ENCODE measurements around the gene RFC4. TPM values are rescaled to one million over a fixed set of nuclear protein-coding genes. Genes with fewer than 3 reads are reported as not detected.
"Not testable (repeated sequence)": the region's sequence is repeated elsewhere in the genome, so short reads cannot be mapped to it uniquely, and the experiment has no call there.

The RFC4 gene, protein sequence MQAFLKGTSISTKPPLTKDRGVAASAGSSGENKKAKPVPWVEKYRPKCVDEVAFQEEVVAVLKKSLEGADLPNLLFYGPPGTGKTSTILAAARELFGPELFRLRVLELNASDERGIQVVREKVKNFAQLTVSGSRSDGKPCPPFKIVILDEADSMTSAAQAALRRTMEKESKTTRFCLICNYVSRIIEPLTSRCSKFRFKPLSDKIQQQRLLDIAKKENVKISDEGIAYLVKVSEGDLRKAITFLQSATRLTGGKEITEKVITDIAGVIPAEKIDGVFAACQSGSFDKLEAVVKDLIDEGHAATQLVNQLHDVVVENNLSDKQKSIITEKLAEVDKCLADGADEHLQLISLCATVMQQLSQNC
- total RNA-seq: 100 to 1,000 TPM in 1 of 2 experiments, 10 to 100 TPM in 1; 98.9 to 106 TPM

GRCh38 chr3:186806089-186807055, at the start of gene RFC4:
Gene RFC4 (minus strand): TSS chr3:186806482. CDS start chr3:186804713, 1,769 bp downstream.
- H3K27me3 Mint-ChIP-seq (ENCODE audit: low read depth): no peaks in the 10 kb centered on the region
- POLR2A ChIA-PET: interaction anchor here (0.6 to 7.6 kb wide), 11 partner anchors 12 to 868 kb away, joined by 3 to 123 read pairs (median 5); partner anchors contain the start of genes DNAJB11, EIF4A2 and TRA2B
- peaks cover 47% of the 10 kb centered on the region for H3K4me1 Mint-ChIP-seq (ENCODE audit: low read depth)
- H3K9me3 Mint-ChIP-seq (ENCODE audit: insufficient read depth): no peaks in the 10 kb centered on the region
- ATAC-seq (peak; percentile 79), DNase-seq (peak; percentile 90)
- peak within 1 kb of the TSS; percentile 96 for H3K4me3 Mint-ChIP-seq
- peaks cover 26% of the 10 kb centered on the region for H3K36me3 Mint-ChIP-seq (ENCODE audit: low read depth)
- peak within 1 kb of the TSS; percentile 96 for H3K27ac Mint-ChIP-seq
- CTCF ChIA-PET: interaction anchor here (0.7 to 5.3 kb wide), 8 partner anchors 15 to 307 kb away, joined by 3 to 43 read pairs (median 4); no protein-coding TSS in a partner anchor

DNA sequence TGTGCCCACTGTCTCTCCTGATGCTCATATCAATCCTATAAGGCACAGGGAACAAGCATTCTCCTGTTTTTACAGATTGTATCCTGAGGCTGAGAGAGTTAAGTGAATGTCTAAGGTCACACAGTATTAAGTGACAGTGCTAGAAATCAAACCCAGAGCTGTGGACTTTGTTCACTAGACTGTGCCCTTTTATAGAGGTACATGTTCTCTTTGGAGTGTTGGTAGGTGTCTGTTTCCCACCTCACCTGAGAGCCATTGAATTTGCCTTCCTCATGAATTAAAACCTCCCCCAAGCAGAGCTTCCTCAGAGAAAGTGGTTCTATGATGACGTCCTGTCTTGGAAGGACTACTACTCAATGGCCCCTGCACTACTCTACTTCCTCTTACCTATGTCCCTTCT, 48.7 kb upstream of the RFC4 start:
- CTCF ChIA-PET: no interaction called here
- no peak for ATAC-seq
- POLR2A ChIA-PET: no interaction called here

DNA sequence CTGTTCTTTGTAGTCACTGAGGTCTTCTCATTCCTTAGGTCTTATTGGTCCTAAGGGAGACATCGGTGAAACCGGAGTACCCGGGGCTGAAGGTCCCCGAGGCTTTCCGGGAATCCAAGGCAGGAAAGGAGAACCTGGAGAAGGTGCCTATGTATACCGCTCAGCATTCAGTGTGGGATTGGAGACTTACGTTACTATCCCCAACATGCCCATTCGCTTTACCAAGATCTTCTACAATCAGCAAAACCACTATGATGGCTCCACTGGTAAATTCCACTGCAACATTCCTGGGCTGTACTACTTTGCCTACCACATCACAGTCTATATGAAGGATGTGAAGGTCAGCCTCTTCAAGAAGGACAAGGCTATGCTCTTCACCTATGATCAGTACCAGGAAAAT, 47.9 kb upstream of the RFC4 start:
- POLR2A ChIA-PET: no interaction called here
- H3K27ac Mint-ChIP-seq: no peak overlapping the region
- CTCF ChIA-PET: no interaction called here
- DNase-seq: no peak
- H3K4me1 Mint-ChIP-seq (ENCODE audit: low read depth): peaks cover 12% of the 10 kb centered on the region
- peaks cover under 1% of the 10 kb centered on the region for H3K9me3 Mint-ChIP-seq (ENCODE audit: insufficient read depth)
- H3K4me3 Mint-ChIP-seq: no peak overlapping the region
- H3K27me3 Mint-ChIP-seq (ENCODE audit: low read depth): no peaks in the 10 kb centered on the region
- peaks cover 2% of the 10 kb centered on the region for H3K36me3 Mint-ChIP-seq (ENCODE audit: low read depth)
- ATAC-seq: no peak

More for the DNA sequence above, 48.7 kb upstream of the RFC4 start:
- Mint-ChIP-seq H3K4me1 (ENCODE audit: low read depth) (peaks cover 8% of the 10 kb centered on the region), H3K36me3 (ENCODE audit: low read depth) (peaks cover 7% of the 10 kb centered on the region), H3K27me3 (ENCODE audit: low read depth) (no peaks in the 10 kb centered on the region), H3K9me3 (ENCODE audit: insufficient read depth) (peaks cover 8% of the 10 kb centered on the region), H3K27ac (no peak overlapping the region), H3K4me3 (no peak overlapping the region)
- DNase-seq: no peak

GRCh38 chr3:186852994-186853393, 46.7 kb upstream of the RFC4 start:
- H3K27ac Mint-ChIP-seq: no peak overlapping the region

DNA sequence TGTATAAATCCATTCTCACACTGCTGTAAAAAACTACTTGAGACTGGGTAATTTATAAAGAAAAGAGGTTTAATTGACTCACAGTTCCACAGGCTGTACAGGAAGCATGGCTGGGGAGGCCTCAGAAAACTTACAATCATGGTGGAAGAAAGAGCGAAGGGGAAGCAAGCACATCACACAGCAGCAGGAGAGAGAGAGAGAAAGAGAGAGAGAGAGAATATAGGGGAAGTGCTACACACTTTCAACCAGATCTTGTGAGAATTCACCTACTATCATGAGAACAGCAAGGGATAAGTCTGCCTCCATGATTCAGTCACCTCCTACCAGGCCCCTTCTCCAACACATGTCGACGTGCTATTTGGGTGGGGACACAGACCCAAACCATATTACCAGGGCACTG, 45.6 kb upstream of the RFC4 start:
- not testable (repeated sequence) for ATAC-seq; H3K36me3 Mint-ChIP-seq (ENCODE audit: low read depth)
- POLR2A ChIA-PET: interaction anchor here (1.1 to 1.2 kb wide), 2 partner anchors 80 to 313 kb away, joined by 3 to 6 read pairs; no protein-coding TSS in a partner anchor

More at GRCh38 chr3:186852994-186853393, 46.7 kb upstream of the RFC4 start:
- POLR2A ChIA-PET: no interaction called here
- DNase-seq: no peak
- no peak overlapping the region for H3K4me3 Mint-ChIP-seq
- no peaks in the 10 kb centered on the region for H3K36me3 Mint-ChIP-seq (ENCODE audit: low read depth)
- CTCF ChIA-PET: interaction anchor here (0.7 to 1.1 kb wide), 2 partner anchors 30 to 78 kb away, joined by 3 read pairs; partner anchors contain the start of gene ST6GAL1
- H3K27me3 Mint-ChIP-seq (ENCODE audit: low read depth): no peaks in the 10 kb centered on the region
- no peaks in the 10 kb centered on the region for H3K9me3 Mint-ChIP-seq (ENCODE audit: insufficient read depth)
- H3K4me1 Mint-ChIP-seq (ENCODE audit: low read depth): peaks cover 12% of the 10 kb centered on the region
- ATAC-seq: no peak

DNA sequence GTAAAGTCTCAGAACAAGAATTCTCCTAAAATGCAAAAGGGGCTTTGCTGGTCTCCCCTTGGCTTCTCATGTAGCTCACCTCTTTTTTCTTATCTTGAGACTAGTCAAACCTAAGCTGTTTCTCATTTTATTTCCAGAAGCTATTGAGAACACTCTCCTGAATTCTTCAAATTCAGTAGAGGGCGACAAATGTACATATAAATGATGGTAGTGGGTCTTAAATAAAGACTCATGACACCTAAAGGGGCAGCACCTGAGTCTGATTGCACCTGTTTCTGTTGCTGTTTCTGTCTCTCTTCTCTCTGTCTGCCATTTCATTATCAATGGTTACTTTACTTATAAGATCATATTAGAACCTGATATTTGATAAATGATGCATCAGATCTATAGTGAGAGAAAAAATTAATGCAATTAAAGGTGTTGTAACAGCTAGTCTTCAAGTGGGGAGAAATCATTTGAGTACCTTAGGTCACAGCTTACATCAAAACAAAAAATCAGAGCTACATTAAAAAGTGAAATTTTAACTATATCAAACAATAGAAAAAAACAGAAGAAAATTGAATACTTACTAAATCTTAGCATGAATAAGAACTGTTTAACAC, 43.2 kb upstream of the RFC4 start:
- H3K4me3 Mint-ChIP-seq: no peak overlapping the region
- H3K27me3 Mint-ChIP-seq (ENCODE audit: low read depth): peaks cover 14% of the 10 kb centered on the region
- ChIA-PET POLR2A (interaction anchor here (0.6 to 1.6 kb wide), 6 partner anchors 23 to 264 kb away, joined by 3 to 9 read pairs (median 4); no protein-coding TSS in a partner anchor), CTCF (interaction anchor here (0.6 to 4.3 kb wide), 71 partner anchors 10 to 906 kb away, joined by 3 to 78 read pairs (median 4); partner anchors contain the start of genes RPL39L and ST6GAL1)
- no peak overlapping the region for H3K27ac Mint-ChIP-seq
- DNase-seq (no peak), ATAC-seq (peak; percentile 75)
- H3K9me3 Mint-ChIP-seq (ENCODE audit: insufficient read depth): no peaks in the 10 kb centered on the region
- H3K4me1 Mint-ChIP-seq (ENCODE audit: low read depth): peaks cover 10% of the 10 kb centered on the region
- H3K36me3 Mint-ChIP-seq (ENCODE audit: low read depth): no peaks in the 10 kb centered on the region

More for the DNA sequence above, 45.6 kb upstream of the RFC4 start:
- not testable (repeated sequence) for H3K27me3 Mint-ChIP-seq (ENCODE audit: low read depth); DNase-seq; H3K27ac Mint-ChIP-seq; H3K9me3 Mint-ChIP-seq (ENCODE audit: insufficient read depth); H3K4me1 Mint-ChIP-seq (ENCODE audit: low read depth); H3K4me3 Mint-ChIP-seq
- CTCF ChIA-PET: interaction anchor here (4.3 kb wide), 1 partner anchor 80 kb away, joined by 78 read pairs; the partner anchor contains the start of gene ST6GAL1

DNA sequence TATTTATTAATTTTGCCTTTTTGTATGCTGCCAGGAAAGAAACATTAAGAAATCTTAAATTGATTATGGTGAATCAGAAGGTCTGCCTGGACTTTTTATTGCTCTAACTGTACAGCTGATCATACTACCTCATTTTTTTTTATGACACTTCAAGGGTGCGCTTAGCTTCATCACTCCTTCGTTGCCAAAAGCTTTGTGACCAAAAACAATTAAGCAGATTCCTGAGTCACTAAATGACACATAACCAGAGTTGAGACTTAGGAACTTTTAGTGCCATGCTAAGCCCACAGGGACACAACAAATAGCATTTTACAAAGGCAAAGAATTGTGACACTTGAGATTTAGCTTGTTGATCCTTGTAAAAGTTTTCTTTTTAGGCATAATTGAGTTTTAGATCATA, 41.2 kb upstream of the RFC4 start:
- no peak overlapping the region for H3K27ac Mint-ChIP-seq
- ATAC-seq (no peak), DNase-seq (no peak)
- POLR2A ChIA-PET: no interaction called here
- H3K36me3 Mint-ChIP-seq (ENCODE audit: low read depth): no peaks in the 10 kb centered on the region
- no peak overlapping the region for H3K4me3 Mint-ChIP-seq
- CTCF ChIA-PET: interaction anchor here (0.7 to 3.1 kb wide), 5 partner anchors 69 to 318 kb away, joined by 3 to 35 read pairs (median 5); partner anchors contain the start of gene RPL39L
- peaks cover 10% of the 10 kb centered on the region for H3K4me1 Mint-ChIP-seq (ENCODE audit: low read depth)
- H3K27me3 Mint-ChIP-seq (ENCODE audit: low read depth): peaks cover 16% of the 10 kb centered on the region
- H3K9me3 Mint-ChIP-seq (ENCODE audit: insufficient read depth): no peaks in the 10 kb centered on the region

DNA sequence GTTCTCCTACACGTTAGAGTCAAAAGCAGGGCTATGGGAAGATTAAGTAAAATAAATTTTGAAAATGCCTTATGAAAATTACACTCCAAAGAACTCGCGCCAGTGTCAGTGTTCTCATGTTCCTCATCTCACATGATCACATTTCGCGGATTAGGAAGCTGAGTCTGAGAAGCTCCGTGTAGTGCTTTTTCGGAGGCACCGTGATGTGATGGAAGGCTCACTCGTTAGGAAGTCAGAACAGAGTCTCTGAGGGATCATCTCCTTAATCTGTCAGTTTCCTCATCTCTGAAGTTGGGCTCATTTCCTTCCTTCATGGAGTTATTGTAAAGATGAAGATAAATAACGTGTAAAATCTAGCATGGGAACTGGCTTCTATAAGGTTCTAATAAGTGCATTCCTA, 39.5 kb upstream of the RFC4 start:
- no peaks in the 10 kb centered on the region for H3K36me3 Mint-ChIP-seq (ENCODE audit: low read depth)

GRCh38 chr3:186844908-186845307, 38.6 kb upstream of the RFC4 start:
- DNase-seq: no peak
- ChIA-PET POLR2A (no interaction called here), CTCF (interaction anchor here (1.3 to 1.4 kb wide), 2 partner anchors 269 to 295 kb away, joined by 3 to 5 read pairs; partner anchors contain the start of gene RPL39L)
- Mint-ChIP-seq H3K9me3 (ENCODE audit: insufficient read depth) (no peaks in the 10 kb centered on the region), H3K27me3 (ENCODE audit: low read depth) (peaks cover 16% of the 10 kb centered on the region), H3K36me3 (ENCODE audit: low read depth) (no peaks in the 10 kb centered on the region), H3K4me3 (no peak overlapping the region), H3K27ac (no peak overlapping the region), H3K4me1 (ENCODE audit: low read depth) (peaks cover 7% of the 10 kb centered on the region)
- ATAC-seq: no peak

More for the DNA sequence above, 39.5 kb upstream of the RFC4 start:
- Mint-ChIP-seq H3K27me3 (ENCODE audit: low read depth) (peaks cover 16% of the 10 kb centered on the region), H3K27ac (no peak overlapping the region), H3K9me3 (ENCODE audit: insufficient read depth) (no peaks in the 10 kb centered on the region), H3K4me1 (ENCODE audit: low read depth) (peaks cover 7% of the 10 kb centered on the region), H3K4me3 (no peak overlapping the region)
- POLR2A ChIA-PET: no interaction called here
- CTCF ChIA-PET: interaction anchor here (0.7 to 1.3 kb wide), 3 partner anchors 224 to 294 kb away, joined by 3 to 5 read pairs (median 3); partner anchors contain the start of gene RPL39L
- DNase-seq (peak; percentile 12), ATAC-seq (no peak)

GRCh38 chr3:186843039-186843432, 36.8 kb upstream of the RFC4 start:
- no peaks in the 10 kb centered on the region for H3K36me3 Mint-ChIP-seq (ENCODE audit: low read depth)
- H3K4me1 Mint-ChIP-seq (ENCODE audit: low read depth): peaks cover 2% of the 10 kb centered on the region
- no peak overlapping the region for H3K27ac Mint-ChIP-seq
- no peaks in the 10 kb centered on the region for H3K9me3 Mint-ChIP-seq (ENCODE audit: insufficient read depth)
- CTCF ChIA-PET: no interaction called here
- POLR2A ChIA-PET: no interaction called here
- ATAC-seq (no peak), DNase-seq (no peak)
- no peak overlapping the region for H3K4me3 Mint-ChIP-seq
- H3K27me3 Mint-ChIP-seq (ENCODE audit: low read depth): peaks cover 16% of the 10 kb centered on the region

DNA sequence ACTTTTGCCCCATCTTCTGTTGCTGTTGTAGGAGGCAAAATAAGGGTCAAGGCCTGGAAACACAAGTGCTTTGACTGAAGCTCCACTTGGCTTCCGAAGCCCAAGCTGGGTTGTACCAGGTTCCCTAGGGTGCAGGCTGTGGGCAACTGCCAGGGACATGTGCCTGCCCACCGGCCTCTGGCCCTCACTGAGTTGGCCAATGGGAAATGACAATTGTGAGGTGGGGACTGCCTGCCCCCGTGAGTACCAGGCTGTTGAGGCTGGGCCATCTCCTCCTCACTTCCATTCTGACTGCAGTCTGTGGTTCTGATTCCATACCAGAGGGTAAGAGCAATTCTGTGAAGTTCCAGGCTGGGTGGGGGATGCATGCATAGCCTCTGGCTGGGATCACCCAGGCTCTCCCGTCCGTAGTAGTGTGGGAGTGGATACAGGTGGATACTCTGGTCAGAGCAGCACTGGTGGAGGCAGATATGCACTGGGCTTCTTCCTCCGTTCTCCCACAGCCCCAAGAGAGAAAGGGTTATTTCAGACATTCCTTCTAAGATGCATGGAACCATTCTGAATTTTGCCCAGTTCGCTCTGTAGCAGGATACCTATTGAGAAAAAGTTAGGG, 36.2 kb upstream of the RFC4 start, which contains the start of gene ADIPOQ:
ADIPOQ (plus strand) TSS at position 285 of the 613 bp plus-strand sequence. CDS start 10,349 bp downstream, outside the sequence.
- Mint-ChIP-seq H3K4me3 (no peak within 1 kb of the TSS), H3K27ac (no peak within 1 kb of the TSS), H3K27me3 (ENCODE audit: low read depth) (peaks cover 19% of the 10 kb centered on the region), H3K36me3 (ENCODE audit: low read depth) (no peaks in the 10 kb centered on the region), H3K9me3 (ENCODE audit: insufficient read depth) (no peaks in the 10 kb centered on the region), H3K4me1 (ENCODE audit: low read depth) (peaks cover 2% of the 10 kb centered on the region)
- POLR2A ChIA-PET: no interaction called here
- DNase-seq (peak; percentile 17), ATAC-seq (no peak)
- CTCF ChIA-PET: no interaction called here

Measured in activated CD8-positive, alpha-beta T cell treated with anti-CD3 and anti-CD28 coated beads, Interleukin-2, amount 10 ng/mL, durations not matched to agents 7 days and 5 days (primary cell).